ENCODE data around the gene PPP1R1C. TPM values are rescaled to one million over a fixed set of nuclear protein-coding genes. Genes with fewer than 3 reads are reported as not detected.

PPP1R1C gene
- total RNA-seq, 2 experiments from 2014 or later = not detected

DNA sequence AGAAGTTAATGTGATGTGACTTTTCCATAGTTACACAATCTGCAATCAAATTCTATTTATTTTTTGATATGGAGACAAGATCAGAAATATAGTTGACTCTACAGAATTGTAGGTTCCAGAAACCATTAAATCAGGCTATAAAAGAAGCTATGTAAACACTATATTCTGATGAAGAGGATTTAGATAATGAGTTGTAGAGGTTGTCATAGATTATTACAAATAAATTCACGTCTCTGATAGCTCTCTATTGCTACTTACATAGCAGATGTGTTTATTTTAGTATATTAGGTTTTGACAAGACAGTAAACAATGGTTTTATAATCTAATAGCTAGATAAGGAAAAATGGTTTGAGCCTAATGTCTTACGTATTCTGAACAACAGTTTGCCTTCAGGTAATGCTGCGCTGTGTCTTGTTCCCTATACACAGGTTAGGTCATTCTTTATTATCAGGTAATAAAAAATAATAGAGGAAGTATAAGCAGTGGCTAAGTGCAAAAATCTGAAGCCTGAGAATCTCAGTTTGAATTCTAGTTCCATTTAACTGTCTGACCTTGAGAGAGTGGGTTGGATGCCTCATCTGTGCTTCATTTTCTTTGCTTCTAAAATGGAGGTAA, 93.4 kb downstream of the PPP1R1C start:
- intact Hi-C loops (cut with micrococcal nuclease; ENCODE audit: unreplicated experiment) = loop anchor here (5.0 kb wide), 1 partner anchor 127 kb away; no protein-coding TSS in a partner anchor
- no peaks in the 10 kb centered on the region for H3K9me3 ChIP-seq (ENCODE audit: low read length)
- no peaks in the 10 kb centered on the region for H3K79me2 ChIP-seq (ENCODE audit: insufficient read depth, low read depth, low read length)
- TF ChIP-seq CTCF (conservative IDR thresholded peaks at IDR 0.05; ENCODE audit: low read length) = no peak
- TF ChIP-seq EZH2phosphoT487 (IDR thresholded peaks at IDR 0.05; ENCODE audit: borderline replicate concordance, low read depth, low read length) = no peak
- BruUV-seq (replicated peaks) = no TSS peak
- H4K20me1 ChIP-seq (ENCODE audit: insufficient read depth, low read length) = no peaks in the 10 kb centered on the region
- H3K9me2 ChIP-seq (ENCODE audit: insufficient read depth, low read length) = no peaks in the 10 kb centered on the region
- ChIA-PET POLR2A (interaction anchor here (0.6 to 1.3 kb wide), 2 partner anchors 8 to 1023 kb away, joined by 3 to 4 read pairs; no protein-coding TSS in a partner anchor), CTCF (ENCODE audit: unreplicated experiment) (no interaction called here)
- no peaks in the 10 kb centered on the region for H3K36me3 ChIP-seq (ENCODE audit: insufficient read depth, low read length)
- no peaks in the 10 kb centered on the region for H3K4me1 ChIP-seq (ENCODE audit: insufficient read depth, low read length, poor library complexity, severe bottlenecking)
- no peak overlapping the region for H3K27ac ChIP-seq (ENCODE audit: low read depth, low read length, poor library complexity, severe bottlenecking)
- no peak overlapping the region for H3K4me2 ChIP-seq (ENCODE audit: low read length)
- no peak overlapping the region for H3K4me3 ChIP-seq (ENCODE audit: low read depth, low read length, poor library complexity, severe bottlenecking)
- no peak overlapping the region for H2AFZ ChIP-seq (ENCODE audit: low read length)
- no peak for DNase-seq (ENCODE audit: low spot score)

DNA sequence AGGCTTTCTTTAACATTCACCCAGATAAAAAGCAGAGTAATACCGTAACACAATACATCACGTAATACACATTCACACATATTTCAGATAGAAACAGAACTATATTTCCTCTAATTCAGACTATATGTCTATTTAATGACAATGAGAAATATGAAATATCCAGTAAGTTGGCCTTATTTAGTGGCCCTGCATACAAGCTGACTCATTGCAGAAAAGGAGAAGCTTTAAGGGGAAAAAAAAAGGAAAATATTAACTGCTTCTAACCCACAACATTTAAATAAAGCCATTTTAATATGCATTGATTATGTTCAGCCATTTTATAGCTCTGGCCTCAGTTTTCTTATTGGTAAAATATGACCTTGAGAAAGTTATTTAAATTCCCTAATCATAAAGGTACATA, 94.8 kb downstream of the PPP1R1C start:
- ChIA-PET CTCF (ENCODE audit: unreplicated experiment) (no interaction called here), POLR2A (interaction anchor here (1.5 kb wide), 1 partner anchor 216 kb away, joined by 4 read pairs; no protein-coding TSS in a partner anchor)
- Histone ChIP-seq H3K27ac (ENCODE audit: low read depth, low read length, poor library complexity, severe bottlenecking) (no peak overlapping the region), H3K9me2 (ENCODE audit: insufficient read depth, low read length) (no peaks in the 10 kb centered on the region), H3K9me3 (ENCODE audit: low read length) (no peaks in the 10 kb centered on the region), H3K4me3 (ENCODE audit: low read depth, low read length, poor library complexity, severe bottlenecking) (no peak overlapping the region), H3K79me2 (ENCODE audit: insufficient read depth, low read depth, low read length) (no peaks in the 10 kb centered on the region), H3K36me3 (ENCODE audit: insufficient read depth, low read length) (no peaks in the 10 kb centered on the region), H4K20me1 (ENCODE audit: insufficient read depth, low read length) (no peaks in the 10 kb centered on the region), H3K4me1 (ENCODE audit: insufficient read depth, low read length, poor library complexity, severe bottlenecking) (no peaks in the 10 kb centered on the region), H3K4me2 (ENCODE audit: low read length) (no peak overlapping the region), H2AFZ (ENCODE audit: low read length) (no peak overlapping the region)
- intact Hi-C loops (cut with micrococcal nuclease; ENCODE audit: unreplicated experiment) = no loop called here
- BruUV-seq (replicated peaks) = no TSS peak
- TF ChIP-seq CTCF (conservative IDR thresholded peaks at IDR 0.05; ENCODE audit: low read length) (no peak), EZH2phosphoT487 (IDR thresholded peaks at IDR 0.05; ENCODE audit: borderline replicate concordance, low read depth, low read length) (no peak)
- no peak for DNase-seq (ENCODE audit: low spot score)

GRCh38 chr2:182081602-182082260, 96.1 kb downstream of the PPP1R1C start:
- Histone ChIP-seq H3K36me3 (ENCODE audit: insufficient read depth, low read length) (no peaks in the 10 kb centered on the region), H3K9me3 (ENCODE audit: low read length) (no peaks in the 10 kb centered on the region), H3K27ac (ENCODE audit: low read depth, low read length, poor library complexity, severe bottlenecking) (no peak overlapping the region), H3K4me1 (ENCODE audit: insufficient read depth, low read length, poor library complexity, severe bottlenecking) (no peaks in the 10 kb centered on the region), H3K79me2 (ENCODE audit: insufficient read depth, low read depth, low read length) (no peaks in the 10 kb centered on the region), H2AFZ (ENCODE audit: low read length) (no peak overlapping the region), H3K4me3 (ENCODE audit: low read depth, low read length, poor library complexity, severe bottlenecking) (no peak overlapping the region), H4K20me1 (ENCODE audit: insufficient read depth, low read length) (no peaks in the 10 kb centered on the region), H3K4me2 (ENCODE audit: low read length) (no peak overlapping the region), H3K9me2 (ENCODE audit: insufficient read depth, low read length) (no peaks in the 10 kb centered on the region)
- ChIA-PET CTCF (ENCODE audit: unreplicated experiment) (no interaction called here), POLR2A (interaction anchor here (0.6 to 1.5 kb wide), 3 partner anchors 217 to 1504 kb away, joined by 3 to 4 read pairs (median 3); no protein-coding TSS in a partner anchor)
- intact Hi-C loops (cut with micrococcal nuclease; ENCODE audit: unreplicated experiment) = no loop called here
- no TSS peak for BruUV-seq (replicated peaks)
- no peak for DNase-seq (ENCODE audit: low spot score)
- TF ChIP-seq CTCF (conservative IDR thresholded peaks at IDR 0.05; ENCODE audit: low read length) (no peak), EZH2phosphoT487 (IDR thresholded peaks at IDR 0.05; ENCODE audit: borderline replicate concordance, low read depth, low read length) (no peak)
